ENCODE measurements around the gene CSK.

- TF ChIP-seq CTCF (conservative IDR thresholded peaks at IDR 0.05 in 1 of 2, IDR thresholded peaks at IDR 0.05 in 1 of 2; ENCODE audit: extremely low read depth in 1 of 2, insufficient read depth in 1 of 2, low read depth in 1 of 2, low read length in 2 of 2): no peak
- TF ChIP-seq EZH2 (IDR thresholded peaks at IDR 0.05; ENCODE audit: borderline replicate concordance, low read length): no peak
Observed at GRCh38 chr15:74808078-74808839, 26.4 kb downstream of the CSK start.

Data from mammary epithelial cell (primary cell).